ENCODE data around the gene TNFSF4.
"Not testable (repeated sequence)": the region's sequence is repeated elsewhere in the genome, so short reads cannot be mapped to it uniquely, and the experiment has no call there.

Gene TNFSF4

GRCh38 chr1:173206816-173207568 is at the start of gene TNFSF4:
TNFSF4 (minus strand) TSS chr1:173207331; CDS start chr1:173207176, 155 bp downstream.
- DNase-seq = no peak

GRCh38 chr1:173255214-173255813 is 48.2 kb upstream of the TNFSF4 start:
- no peak for DNase-seq

- DNase-seq = no peak
Observed at GRCh38 chr1:173253046-173253445, 45.9 kb upstream of the TNFSF4 start.

- DNase-seq = no peak
Observed at GRCh38 chr1:173249349-173249748, 42.2 kb upstream of the TNFSF4 start.

- DNase-seq = no peak
Observed at GRCh38 chr1:173248247-173248940, 41.3 kb upstream of the TNFSF4 start.

- no peak for DNase-seq
Observed at GRCh38 chr1:173245892-173246291, 38.8 kb upstream of the TNFSF4 start.

GRCh38 chr1:173243300-173243699 is 36.2 kb upstream of the TNFSF4 start:
- no peak for DNase-seq

GRCh38 chr1:173241528-173242347 is 34.6 kb upstream of the TNFSF4 start:
- no peak for DNase-seq

GRCh38 chr1:173240609-173241008 is 33.5 kb upstream of the TNFSF4 start:
- no peak for DNase-seq

GRCh38 chr1:173239058-173239457 is 31.9 kb upstream of the TNFSF4 start:
- DNase-seq = no peak

GRCh38 chr1:173234899-173235298 is 27.8 kb upstream of the TNFSF4 start:
- DNase-seq = no peak

- not testable (repeated sequence) for DNase-seq
Observed at GRCh38 chr1:173234434-173234833, 27.3 kb upstream of the TNFSF4 start.

GRCh38 chr1:173229031-173229430 is 21.9 kb upstream of the TNFSF4 start:
- not testable (repeated sequence) for DNase-seq

- no peak for DNase-seq
Observed at GRCh38 chr1:173224949-173225348, 17.8 kb upstream of the TNFSF4 start.

- no peak for DNase-seq
Observed at GRCh38 chr1:173224280-173224892, 17.3 kb upstream of the TNFSF4 start.

GRCh38 chr1:173223031-173223380 is 15.9 kb upstream of the TNFSF4 start:
- DNase-seq = no peak

GRCh38 chr1:173222149-173223030 is 15.3 kb upstream of the TNFSF4 start:
- DNase-seq = no peak

GRCh38 chr1:173220157-173220556 is 13.0 kb upstream of the TNFSF4 start:
- DNase-seq = no peak

- DNase-seq = no peak
Observed at GRCh38 chr1:173213665-173214064, 6.5 kb upstream of the TNFSF4 start.

GRCh38 chr1:173212952-173213491 is 5.9 kb upstream of the TNFSF4 start:
- no peak for DNase-seq

GRCh38 chr1:173210716-173211231 is 3.6 kb upstream of the TNFSF4 start:
- no peak for DNase-seq
